ENCODE results near the gene SLC16A8.
"Not testable (repeated sequence)": the region's sequence is repeated elsewhere in the genome, so short reads cannot be mapped to it uniquely, and the experiment has no call there.

SLC16A8 gene, protein sequence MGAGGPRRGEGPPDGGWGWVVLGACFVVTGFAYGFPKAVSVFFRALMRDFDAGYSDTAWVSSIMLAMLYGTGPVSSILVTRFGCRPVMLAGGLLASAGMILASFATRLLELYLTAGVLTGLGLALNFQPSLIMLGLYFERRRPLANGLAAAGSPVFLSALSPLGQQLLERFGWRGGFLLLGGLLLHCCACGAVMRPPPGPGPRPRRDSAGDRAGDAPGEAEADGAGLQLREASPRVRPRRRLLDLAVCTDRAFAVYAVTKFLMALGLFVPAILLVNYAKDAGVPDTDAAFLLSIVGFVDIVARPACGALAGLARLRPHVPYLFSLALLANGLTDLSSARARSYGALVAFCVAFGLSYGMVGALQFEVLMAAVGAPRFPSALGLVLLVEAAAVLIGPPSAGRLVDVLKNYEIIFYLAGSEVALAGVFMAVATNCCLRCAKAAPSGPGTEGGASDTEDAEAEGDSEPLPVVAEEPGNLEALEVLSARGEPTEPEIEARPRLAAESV

DNA sequence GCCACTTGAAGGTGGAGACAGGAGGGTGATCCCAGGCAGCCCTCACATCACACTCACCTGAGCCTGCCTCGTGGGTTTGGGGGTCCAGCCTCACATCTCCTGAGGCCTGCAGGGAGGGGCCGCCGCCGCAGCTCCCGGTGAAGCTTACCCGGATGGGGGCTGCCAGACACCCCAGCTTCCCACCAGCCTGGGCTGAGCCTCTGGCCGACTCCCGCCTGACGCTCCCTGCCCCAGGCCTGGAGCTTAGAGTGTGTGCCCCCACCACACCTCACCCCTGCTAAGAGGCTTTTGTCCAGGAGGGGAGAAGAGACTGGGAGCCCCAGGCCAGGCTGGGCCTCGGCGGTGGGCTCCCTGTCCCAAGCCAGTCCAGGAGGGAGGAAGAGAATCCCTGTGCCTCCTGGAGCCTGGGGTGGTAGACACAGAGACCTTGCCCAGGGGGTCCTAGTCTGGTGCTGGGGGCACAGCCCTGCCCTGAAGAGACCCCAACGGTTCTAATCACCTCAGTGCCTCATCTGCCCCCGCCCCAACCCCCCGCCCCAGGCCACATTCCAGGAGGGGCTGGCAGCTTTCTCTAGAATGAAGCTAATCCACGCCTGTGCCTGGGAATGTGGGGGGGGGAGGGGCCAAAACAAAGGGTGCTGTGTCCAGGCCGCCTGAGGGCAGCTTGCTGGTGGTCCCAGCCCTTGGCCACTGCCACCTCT is at the start of gene SLC16A8:
TSS of gene SLC16A8 (minus strand) at position 254 of the 701 bp plus-strand sequence. CDS start 1,311 bp downstream, outside the sequence.
- in situ Hi-C loops (cut with MboI; ENCODE audit: low sequenced_read_pairs): no loop called here

DNA sequence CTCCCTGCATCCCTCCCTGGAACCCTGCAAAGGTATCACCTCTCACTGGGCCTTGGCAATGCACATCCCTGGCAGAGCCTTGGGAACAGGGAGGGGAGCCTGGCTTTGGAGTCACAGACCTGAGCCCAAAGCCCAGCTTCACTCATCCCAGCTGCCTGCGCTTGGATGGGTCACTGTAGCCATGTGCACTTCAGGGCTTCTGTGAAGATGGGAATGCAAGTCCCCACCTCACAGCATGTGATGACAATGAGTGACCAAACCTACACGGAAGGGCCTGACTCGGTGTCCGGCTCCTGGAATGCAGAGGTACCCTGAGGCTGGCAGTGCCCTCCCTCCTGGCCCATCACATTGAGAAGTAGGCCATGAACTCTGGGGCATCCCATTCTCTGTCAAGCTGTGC is 49.3 kb upstream of the SLC16A8 start:
- in situ Hi-C loops (cut with MboI; ENCODE audit: low sequenced_read_pairs): no loop called here

DNA sequence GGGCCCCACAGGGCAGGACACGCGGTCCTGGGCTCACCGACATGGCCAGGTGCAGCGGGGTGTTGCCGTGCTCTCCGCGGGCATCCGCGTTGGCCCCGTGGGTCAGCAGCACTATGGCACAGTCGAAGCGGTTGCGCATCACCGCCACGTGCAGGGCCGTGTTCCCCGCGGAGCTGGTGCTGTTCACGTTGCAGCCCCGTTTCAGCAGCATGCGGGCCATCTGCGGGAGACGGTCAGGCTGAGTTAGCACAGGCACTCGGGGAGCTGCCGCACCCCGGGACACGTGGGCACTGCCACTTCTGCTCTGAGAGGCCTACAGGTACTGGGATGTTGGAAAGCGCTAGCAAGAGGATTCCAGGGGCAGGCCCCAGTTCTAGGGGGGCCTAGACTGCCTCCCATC is 48.8 kb upstream of the SLC16A8 start:
- in situ Hi-C loops (cut with MboI; ENCODE audit: low sequenced_read_pairs): no loop called here

DNA sequence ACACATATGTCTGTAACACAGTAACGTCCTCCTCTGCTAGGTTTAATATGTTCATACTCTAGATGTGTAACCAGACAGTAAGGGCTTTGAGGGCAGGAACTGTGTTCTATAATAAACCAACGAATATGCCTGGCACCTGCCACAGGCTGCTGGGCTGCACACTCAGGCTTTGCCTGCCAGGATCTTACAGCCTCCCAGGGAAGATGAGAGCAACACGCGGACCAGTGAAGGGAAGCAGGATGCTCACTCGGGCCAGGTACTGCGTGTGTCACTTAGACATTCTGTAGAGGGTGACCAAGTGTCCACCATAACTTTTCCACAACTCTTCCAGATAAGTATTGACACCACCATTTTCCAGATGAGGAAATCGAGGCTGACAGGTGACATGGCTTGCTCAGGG is 48.2 kb upstream of the SLC16A8 start:
- in situ Hi-C loops (cut with MboI; ENCODE audit: low sequenced_read_pairs): no loop called here

DNA sequence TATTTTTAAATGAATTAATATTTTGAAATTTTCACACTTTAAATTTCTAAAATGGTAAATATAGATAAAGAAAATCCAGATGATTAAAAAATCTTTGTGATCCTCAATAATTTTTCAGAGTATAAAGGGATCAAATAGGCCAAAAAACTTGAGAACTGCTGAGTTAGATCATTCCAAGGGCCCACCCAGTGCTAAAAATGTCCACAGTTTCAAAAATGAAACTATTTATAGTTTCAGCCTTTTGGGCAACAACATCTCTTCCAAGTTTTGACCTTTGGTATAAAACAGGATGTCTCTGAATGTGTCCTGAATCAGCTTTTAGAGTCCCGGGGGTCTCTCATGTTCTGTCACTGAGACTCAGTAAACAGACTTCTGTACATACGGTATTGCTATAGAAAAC is 47.4 kb upstream of the SLC16A8 start:
- in situ Hi-C loops (cut with MboI; ENCODE audit: low sequenced_read_pairs): no loop called here

DNA sequence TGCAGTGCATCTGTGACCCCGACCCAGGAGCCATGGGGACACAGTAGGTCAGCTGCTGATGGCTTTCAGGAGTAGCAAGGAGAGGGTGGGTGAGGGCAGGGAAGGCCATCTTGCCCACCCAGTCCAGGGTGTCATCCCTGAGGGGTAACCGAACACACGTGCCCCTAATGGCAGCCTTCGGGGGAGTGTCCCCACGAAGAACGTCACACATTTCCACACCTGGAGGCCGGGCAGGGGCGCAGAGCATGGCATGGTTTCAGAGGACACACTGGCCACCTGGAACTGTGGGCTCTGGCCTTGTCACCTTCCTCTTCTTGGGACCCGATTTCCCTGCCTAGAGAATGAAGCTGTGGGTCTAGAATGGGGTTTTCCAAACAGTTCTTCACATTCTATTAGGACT is 45.9 kb upstream of the SLC16A8 start:
- in situ Hi-C loops (cut with MboI; ENCODE audit: low sequenced_read_pairs): no loop called here

DNA sequence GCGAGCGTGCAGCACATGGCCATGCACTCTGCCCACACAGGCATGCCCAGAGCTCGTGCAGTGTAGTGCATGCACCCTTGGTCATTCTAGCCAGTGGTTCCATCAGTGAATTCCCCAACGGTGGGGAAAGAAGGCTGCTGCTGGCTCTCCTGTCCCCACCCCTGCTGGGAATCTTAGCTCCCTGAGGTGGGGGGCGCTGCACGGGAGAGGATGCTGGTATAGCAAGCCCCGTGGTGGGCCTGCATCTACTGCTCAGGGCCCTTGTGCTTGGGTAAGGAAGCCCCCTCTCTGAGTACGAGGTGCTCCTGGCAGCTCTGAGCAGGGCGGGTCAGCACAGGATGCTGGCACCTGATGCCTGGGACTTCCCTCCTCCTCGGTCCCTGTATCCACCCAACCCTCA is 45.0 kb upstream of the SLC16A8 start:
- in situ Hi-C loops (cut with MboI; ENCODE audit: low sequenced_read_pairs): no loop called here

DNA sequence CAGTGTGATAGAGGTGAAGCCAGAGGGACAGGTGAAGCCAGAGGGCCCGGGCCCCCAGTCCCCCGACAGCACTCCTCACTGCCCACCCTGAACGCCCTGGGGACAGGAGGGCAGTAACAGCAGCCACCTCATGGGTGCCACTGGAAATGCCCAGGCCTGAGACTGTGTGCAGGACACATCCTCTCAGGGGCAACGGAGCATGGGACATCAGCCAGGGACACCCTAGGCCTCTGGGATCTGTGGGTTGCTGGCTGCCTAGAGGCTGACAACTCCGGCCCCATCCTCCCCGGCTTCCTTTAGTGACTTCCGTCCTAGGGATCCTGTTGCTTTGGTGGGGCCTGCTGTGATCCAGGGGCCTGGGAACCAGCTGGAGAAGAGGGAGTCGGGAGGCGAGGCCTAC is 43.9 kb upstream of the SLC16A8 start:
- in situ Hi-C loops (cut with MboI; ENCODE audit: low sequenced_read_pairs): no loop called here

DNA sequence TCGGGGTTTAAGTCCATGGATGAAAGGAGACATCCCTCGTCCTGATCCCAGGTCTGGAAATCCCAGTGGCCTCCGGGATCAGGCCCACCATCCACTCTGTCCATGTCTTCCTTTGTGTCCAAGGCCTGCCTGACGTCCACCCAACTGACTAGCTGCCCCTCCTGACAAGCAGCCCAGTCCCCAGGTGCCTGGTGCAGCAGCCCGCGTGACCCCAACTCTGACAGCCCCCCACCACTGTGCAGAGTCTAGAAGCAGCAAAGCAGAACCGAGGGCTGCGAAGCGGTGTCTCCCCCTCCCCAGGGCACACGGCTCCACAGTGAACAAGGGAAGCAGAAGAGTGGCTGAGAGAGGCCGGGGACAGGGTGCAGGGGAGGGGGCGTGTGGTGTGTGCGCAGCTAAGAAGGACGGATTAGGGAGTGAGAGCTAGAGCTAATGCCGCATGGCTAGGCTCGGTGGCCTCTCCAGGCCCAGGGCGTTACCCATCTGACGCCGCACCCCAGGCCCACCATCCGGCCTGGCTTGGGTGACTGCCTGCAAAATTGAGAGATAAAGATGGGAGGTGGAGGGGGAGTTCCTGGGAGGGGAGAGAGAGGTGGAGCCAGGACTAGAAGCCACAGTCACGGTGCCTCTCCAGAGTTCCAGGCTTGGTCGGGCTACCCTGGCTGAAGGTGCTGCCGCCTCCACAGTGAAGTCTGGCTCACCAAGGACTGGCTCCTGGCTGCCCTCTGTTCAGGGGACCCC is 43.1 kb upstream of the SLC16A8 start:
- in situ Hi-C loops (cut with MboI; ENCODE audit: low sequenced_read_pairs): no loop called here

DNA sequence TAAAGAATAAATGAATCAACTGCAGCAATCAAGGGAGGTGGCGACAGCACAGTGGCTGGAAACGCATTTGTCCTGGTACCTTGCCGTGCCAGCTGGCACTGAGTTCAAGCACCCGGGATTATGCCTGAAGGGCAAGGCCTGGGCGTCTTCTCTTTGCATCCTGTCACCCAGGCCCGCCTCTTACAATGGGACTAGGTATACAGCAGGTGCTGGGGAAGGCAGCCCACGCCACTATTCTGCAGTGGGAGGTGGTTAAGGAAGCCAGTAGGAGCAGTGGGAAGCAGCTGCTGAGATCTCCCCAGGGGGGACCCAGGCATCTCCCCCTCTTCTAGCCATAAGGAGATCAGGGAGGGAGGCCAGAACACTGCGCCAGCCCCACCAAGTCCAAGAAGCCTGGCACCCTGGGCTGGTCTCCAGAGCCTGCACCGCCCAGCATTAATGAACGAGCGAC is 41.8 kb upstream of the SLC16A8 start:
- in situ Hi-C loops (cut with MboI; ENCODE audit: low sequenced_read_pairs): no loop called here

DNA sequence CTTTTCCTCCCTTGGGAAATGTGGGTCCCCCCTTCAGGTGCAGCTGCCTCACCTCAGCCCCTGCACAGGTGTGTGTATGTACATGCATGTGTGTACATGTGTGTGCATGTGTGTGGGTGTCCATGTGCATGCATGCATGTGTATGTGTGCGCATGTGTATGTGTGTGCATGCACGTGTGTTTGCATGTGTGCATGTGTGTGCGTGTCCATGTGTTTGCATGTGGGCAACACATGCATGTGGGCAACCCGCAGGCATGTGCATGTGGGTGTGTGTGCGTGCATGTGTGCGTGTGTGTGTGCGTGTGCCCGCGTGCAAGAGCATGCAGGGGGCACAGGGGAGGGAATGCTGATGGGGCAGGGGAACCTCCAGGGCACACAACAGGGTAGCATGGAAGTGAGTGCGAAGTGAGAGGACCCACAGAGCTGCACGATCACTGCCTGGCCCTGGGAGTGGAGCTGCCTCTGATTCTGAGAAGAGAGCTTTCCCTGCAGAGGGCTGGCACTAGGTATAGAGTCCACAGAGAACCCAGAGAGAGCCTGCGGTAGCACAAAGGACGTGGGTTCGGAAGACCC is 41.1 kb upstream of the SLC16A8 start:
- in situ Hi-C loops (cut with MboI; ENCODE audit: low sequenced_read_pairs): no loop called here

DNA sequence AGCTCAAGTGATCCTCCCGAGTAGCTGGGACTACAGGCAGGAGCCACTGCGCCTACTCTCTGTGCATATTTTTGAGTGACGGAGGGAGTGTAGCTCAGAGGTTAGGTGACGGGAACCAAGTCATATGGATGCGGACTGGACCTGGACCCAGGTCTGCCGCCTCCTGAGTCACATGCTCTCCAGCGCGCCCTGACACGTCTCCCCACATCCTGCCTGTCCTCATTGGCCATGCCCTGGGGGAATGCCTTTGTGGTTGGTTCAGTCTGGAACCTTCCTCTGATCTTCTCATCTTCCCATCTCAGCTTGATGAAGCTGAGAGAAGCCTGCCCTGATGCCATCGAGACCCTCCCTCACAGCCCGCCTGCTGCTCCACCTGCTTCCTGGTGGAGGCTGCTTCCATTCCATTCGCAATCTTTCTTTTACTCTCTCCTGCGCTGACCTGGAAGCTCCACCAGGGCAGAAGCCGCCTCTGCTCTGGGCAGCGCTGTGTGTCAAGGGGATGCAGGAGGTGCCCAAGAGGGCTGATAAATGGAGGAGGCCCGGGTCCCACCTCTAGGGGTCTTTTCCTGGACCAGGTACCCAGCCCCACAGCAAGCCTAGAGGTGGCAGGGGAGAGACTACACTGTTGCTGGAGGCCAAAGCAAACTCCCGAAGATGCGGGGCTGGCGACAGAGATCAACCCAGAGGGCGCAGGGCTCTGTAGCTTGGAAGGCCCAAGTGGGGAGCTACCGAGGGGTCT is 40.4 kb upstream of the SLC16A8 start:
- in situ Hi-C loops (cut with MboI; ENCODE audit: low sequenced_read_pairs): no loop called here

DNA sequence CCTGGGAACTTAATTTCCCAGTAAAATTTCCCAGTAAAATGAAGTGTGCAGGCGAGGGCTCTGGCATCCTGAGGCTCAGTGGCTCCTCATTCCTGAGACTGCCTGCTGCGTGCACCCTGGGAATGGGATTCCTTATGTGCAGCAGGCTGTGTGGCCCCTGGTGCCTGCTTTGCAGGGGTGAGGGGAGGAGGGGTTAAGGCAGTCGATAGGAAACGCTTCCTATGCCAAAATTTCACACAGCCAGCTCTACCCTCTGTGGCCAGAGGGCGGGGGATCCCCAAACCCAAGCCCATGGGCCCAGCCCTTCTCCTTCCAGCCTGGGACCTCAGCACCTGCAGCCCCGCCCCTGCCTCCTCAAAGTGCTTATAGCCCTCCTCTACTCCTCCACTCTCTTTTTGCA is 38.6 kb upstream of the SLC16A8 start:
- in situ Hi-C loops (cut with MboI; ENCODE audit: low sequenced_read_pairs): no loop called here

DNA sequence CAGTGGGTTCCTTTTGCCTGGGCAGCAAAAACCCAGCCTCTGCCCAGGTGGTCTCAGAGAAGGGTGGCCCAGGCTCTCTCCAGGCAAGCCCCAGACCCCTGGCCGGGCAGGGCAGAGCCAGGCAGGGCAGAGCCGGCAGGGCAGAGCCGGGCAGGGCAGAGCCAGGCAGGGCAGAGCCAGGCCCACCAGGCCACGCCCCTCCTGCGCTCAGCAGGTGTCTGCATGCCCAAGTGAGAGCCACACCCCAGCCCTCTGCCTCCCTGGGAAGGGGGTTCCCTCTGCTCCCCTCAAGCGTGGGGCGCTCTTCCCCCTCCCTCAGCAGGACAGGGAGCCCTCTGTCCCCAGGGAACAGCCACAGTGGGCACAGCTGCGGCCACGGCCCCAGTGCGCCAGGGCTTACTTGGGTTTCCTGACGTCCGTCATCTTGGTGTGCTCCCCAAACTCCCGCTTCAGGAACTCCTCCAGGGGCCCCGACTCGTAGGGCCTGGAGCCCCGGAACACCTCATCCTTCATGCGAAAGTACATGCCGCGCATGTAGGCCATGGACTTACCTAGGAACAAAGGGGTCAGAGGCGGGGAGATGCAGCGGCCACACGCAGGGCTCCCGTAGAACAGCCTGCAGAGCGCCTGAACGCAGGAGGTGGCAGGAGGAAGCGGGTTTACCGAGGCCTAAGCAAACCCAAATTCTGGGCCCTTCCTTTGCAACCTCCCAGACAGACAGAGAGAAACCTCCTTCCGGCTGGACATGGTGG is 36.6 kb upstream of the SLC16A8 start:
- in situ Hi-C loops (cut with MboI; ENCODE audit: low sequenced_read_pairs): no loop called here

DNA sequence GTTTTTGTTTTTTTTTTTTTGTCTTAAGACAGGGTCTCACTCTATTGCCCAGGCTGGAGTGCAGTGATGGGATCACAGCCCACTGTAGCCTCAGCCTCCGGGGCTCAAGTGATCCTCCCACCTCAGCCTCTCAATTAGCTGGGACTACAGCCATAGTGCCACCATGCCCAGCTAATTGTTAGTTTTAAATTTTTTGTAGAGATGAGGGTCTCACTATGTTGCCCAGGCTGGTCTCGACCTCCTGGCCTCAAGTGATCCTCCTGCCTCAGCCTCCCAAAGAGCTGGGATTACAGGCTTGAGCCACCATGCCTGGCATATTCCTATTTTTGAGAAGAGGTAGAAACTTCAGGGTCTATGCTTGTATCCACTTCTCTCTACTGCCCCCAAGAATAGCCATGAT is 34.8 kb upstream of the SLC16A8 start:
- in situ Hi-C loops (cut with MboI; ENCODE audit: low sequenced_read_pairs): not testable (repeated sequence)

DNA sequence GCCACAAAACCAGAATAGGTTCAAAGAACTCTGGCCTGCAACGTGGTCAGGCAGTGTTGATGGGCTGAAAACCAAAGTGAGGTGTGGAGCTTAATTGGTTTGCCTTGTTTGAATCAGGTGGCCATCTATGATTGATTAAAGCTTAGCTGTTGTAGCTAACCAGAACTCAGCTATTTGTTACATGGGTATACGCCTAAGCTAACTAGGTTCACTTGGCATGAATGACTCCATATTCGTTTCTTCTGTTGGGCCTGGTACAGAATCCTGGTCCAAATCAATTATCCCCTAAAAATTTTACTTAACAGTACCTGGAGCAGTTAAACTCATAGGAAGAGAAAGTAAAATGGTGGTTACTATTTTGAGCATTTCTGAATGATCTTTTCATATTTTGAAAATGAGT is 34.2 kb upstream of the SLC16A8 start:
- in situ Hi-C loops (cut with MboI; ENCODE audit: low sequenced_read_pairs): no loop called here

DNA sequence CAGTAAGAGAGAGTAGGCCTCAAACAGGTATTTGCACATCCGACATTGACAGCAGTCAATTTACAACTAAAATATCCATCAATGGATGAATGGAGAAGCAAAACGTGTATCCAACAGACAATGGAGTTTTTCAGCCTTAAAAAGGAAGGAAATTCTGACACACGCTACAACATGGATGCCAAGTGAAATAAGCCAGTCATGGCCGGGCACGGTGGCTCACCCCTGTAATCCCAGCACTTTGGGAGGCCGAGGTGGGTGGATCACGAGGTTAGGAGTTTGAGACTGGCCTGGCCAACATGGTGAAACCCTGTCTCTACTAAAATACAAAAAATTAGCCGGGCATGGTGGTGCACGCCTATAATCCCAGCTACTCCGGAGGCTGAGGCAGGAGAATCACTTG is 33.6 kb upstream of the SLC16A8 start:
- in situ Hi-C loops (cut with MboI; ENCODE audit: low sequenced_read_pairs): not testable (repeated sequence)

DNA sequence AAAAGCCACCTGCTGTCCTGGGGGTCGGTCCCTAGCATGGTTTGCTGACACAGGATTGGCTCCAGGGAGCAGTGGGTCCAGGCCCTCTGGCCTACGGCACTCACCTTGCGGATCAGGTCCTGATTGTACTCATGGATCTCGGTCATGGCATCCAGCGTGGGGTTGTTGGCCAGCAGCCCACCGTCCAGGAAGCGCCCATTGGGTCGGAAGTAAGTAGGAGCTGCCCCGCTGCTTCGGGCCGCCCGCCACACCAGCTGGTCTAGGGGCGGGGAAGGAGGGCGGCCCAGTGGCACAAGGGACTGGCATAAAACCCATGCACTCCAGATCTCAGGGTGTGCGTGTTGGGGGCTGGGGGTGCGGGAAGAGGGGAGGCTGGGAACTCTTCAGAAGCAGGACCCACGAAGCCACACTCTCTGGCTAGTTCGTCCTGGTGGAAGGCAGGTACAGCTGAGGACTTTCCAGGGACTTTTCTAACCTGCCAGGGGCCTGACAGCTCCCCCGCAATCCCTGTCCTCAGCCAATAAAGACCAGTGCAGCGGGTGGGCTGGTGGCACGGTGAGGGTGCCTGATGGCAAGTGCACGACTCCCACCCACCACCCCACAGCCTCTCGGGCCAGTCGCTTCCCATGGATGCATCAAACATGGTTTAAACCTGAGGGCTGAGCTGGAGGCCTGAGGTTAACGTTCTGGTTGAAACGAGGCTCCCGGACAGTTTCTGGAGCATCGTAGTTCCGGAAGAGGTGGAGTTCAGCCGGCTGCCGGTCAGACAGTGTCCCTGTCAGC is 31.6 kb upstream of the SLC16A8 start:
- in situ Hi-C loops (cut with MboI; ENCODE audit: low sequenced_read_pairs): no loop called here
